Spleen (tissue), 7 donors: ENCODE measurements around the gene SIN3B.
"Not testable (repeated sequence)": the region's sequence is repeated elsewhere in the genome, so short reads cannot be mapped to it uniquely, and the experiment has no call there.

Experiments used
- CTCF ChIP-seq, 11 experiments: fragments of 200-600 bp in 7 of 11; fragments of 450-650 bp in 4 of 11; sonication (generic) in 4 of 11; IDR thresholded peaks in 8 of 11; conservative IDR thresholded peaks in 3 of 11; 1 replicate in 7 of 11; 2 replicates in 4 of 11; pipeline versions ENCODE4 v1.4.0 to v1.8.0; 2016 to 2021; ENCODE audit warnings: antibody characterized with exemption in 11 of 11, inconsistent platforms in 4 of 11, mild to moderate bottlenecking in 1 of 11
- POLR2A ChIP-seq, 3 donors: fragments of 450-650 bp; IDR thresholded peaks; one replicate each; pipeline ENCODE4 v1.5.1; 2017; ENCODE audit warnings: antibody characterized with exemption in 3 of 3, mild to moderate bottlenecking in 1 of 3
- POLR2AphosphoS5 ChIP-seq, 3 donors: sonication (generic); formaldehyde crosslinking; IDR thresholded peaks; one replicate each; pipeline ENCODE4 v1.5.1; 2017; ENCODE audit warnings: antibody characterized with exemption in 3 of 3
- donor health status: DM: no; HTN: no; CAD: no; lungs with moderate emphysema.
- donor health status: DM: no; HTN: no; CAD: no.
- donor health status: DM: no; HTN: no; CAD: no.

GRCh38 chr19:16798326-16798725, 30.9 kb upstream of the SIN3B start:
- TF ChIP-seq CTCF (IDR thresholded peaks at IDR 0.05 in 8 of 11, conservative IDR thresholded peaks at IDR 0.05 in 3 of 11); POLR2A (IDR thresholded peaks at IDR 0.05); POLR2AphosphoS5 (IDR thresholded peaks at IDR 0.05): not testable (repeated sequence)
